ENCODE measurements around the gene ADAMTS5.

The ADAMTS5 gene

GRCh38 chr21:26952374-26953066 lies 14.4 kb downstream of the ADAMTS5 start:
- DNase-seq (ENCODE audit: low read depth, low spot score) = no peak
- no peak overlapping the region for H3K27ac ChIP-seq

- DNase-seq (ENCODE audit: low read depth, low spot score) = no peak
- no peak overlapping the region for H3K27ac ChIP-seq
These were observed 17.1 kb downstream of the ADAMTS5 start for GRCh38 chr21:26949830-26950229.

- H3K27ac ChIP-seq = no peak overlapping the region
- no peak for DNase-seq (ENCODE audit: low read depth, low spot score)
These were observed 18.7 kb downstream of the ADAMTS5 start for GRCh38 chr21:26948194-26948593.

DNA sequence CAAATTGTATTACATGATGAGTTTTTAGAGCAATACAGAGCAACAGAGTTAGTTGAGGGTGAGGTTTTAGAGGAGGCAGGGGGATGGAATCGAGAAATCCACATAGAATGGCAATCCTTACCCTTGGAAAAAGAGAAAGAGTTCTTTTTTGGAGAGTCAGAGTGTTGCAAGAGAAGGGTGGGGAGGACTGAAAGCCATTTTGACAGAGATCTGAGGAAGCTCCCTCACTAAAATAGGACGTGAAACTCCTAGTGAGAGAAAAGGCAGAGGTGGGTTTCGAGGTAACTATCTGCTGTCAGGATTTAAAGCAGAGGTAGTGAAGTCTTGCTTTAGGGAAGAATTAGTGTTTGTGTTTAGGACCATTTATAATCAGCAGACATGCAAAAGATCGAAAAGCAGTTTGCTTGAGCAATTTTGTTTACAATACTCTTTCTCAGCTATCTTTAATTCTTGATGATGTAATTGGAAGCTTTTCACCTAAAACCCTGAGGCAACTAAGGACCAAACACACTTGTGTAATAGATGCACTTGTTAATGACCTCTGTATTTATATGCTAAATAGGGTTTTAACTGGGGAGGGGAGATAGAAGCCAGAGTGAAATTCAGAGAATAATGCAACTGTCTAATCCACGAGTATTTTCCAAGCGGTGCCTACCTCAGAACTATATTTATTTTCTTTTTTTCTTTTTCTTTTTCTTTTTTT lies 20.0 kb downstream of the ADAMTS5 start:
- no peak for DNase-seq (ENCODE audit: low read depth, low spot score)
- H3K27ac ChIP-seq = no peak overlapping the region

- H3K27ac ChIP-seq = no peak overlapping the region
- no peak for DNase-seq (ENCODE audit: low read depth, low spot score)
These were observed 20.8 kb downstream of the ADAMTS5 start for GRCh38 chr21:26945916-26946675.

- H3K27ac ChIP-seq = no peak overlapping the region
- no peak for DNase-seq (ENCODE audit: low read depth, low spot score)
These were observed 23.0 kb downstream of the ADAMTS5 start for GRCh38 chr21:26943921-26944320.

GRCh38 chr21:26941421-26941820 lies 25.5 kb downstream of the ADAMTS5 start:
- no peak overlapping the region for H3K27ac ChIP-seq
- DNase-seq (ENCODE audit: low read depth, low spot score) = no peak

DNA sequence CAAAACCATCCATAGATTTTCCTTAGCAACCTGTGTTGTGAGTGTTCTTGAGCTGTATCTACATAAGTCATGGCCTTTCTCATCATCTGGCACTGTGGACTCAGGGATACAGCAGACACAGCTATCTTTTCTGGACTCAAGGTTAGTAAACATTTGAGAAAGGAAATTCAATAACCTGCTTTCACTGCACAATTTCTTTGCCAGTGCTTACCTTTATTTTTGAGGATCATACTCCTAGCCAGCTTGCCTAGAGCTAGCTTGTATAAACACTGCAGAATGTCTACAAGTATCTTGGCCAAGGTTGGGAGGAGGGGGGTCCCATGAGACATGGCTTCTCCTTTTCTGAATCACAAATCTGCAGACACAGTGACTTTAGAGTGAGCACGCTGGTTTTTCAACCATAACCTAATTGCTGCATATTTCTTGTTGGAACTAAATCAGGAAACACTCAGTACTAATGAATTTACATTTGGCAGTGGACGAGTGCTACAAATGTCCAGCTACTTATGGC lies 27.2 kb downstream of the ADAMTS5 start:
- no peak overlapping the region for H3K27ac ChIP-seq
- no peak for DNase-seq (ENCODE audit: low read depth, low spot score)

GRCh38 chr21:26936641-26937040 lies 30.2 kb downstream of the ADAMTS5 start:
- H3K27ac ChIP-seq = no peak overlapping the region
- DNase-seq (ENCODE audit: low read depth, low spot score) = no peak

DNA sequence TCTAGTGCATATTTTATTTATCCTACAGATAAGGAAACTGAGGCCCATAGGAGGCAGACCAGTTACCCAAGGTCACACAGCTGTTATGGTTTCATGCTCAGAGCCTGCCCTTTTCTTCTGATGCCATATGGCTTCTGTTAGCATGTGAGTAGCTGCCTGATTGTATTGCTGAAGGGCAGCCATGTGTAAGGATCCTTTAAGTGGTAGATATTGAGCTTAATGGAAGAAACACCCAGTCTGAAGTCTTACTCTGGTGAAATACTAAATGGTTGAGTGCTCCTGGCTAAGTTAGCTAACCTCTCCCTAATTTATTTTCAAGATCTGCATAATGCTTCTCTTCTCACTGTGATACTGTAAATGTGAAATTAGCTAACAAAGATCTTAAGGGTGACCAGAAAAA lies 30.9 kb downstream of the ADAMTS5 start:
- no peak overlapping the region for H3K27ac ChIP-seq
- DNase-seq (ENCODE audit: low read depth, low spot score) = no peak

- no peak overlapping the region for H3K27ac ChIP-seq
- DNase-seq (ENCODE audit: low read depth, low spot score) = no peak
These were observed 32.5 kb downstream of the ADAMTS5 start for GRCh38 chr21:26934383-26934782.

DNA sequence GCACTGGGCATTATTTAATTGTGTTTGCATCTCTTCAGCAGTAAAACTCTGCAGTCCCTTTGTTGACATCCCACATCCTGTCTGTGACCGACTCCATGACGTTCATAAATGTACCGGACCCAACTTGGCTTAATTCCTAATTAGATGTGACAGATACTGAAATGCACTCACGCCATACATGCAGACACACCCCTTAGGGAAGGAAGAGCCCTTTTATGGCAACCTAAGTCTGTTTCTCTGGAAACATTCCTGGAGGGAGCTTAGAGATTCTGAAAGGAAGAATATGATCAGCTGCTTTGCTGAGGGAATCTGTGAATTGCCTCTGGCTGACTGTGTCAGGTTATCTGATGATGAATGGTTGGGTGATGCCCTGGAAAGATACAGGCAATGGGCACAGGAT lies 33.4 kb downstream of the ADAMTS5 start:
- no peak for DNase-seq (ENCODE audit: low read depth, low spot score)
- no peak overlapping the region for H3K27ac ChIP-seq

GRCh38 chr21:26925636-26926035 lies 41.3 kb downstream of the ADAMTS5 start:
- no peak for DNase-seq (ENCODE audit: low read depth, low spot score)

GRCh38 chr21:26925122-26925521 lies 41.8 kb downstream of the ADAMTS5 start:
- DNase-seq (ENCODE audit: low read depth, low spot score) = no peak
- H3K27ac ChIP-seq = no peak overlapping the region

More at GRCh38 chr21:26925636-26926035, 41.3 kb downstream of the ADAMTS5 start:
- no peak overlapping the region for H3K27ac ChIP-seq

DNA sequence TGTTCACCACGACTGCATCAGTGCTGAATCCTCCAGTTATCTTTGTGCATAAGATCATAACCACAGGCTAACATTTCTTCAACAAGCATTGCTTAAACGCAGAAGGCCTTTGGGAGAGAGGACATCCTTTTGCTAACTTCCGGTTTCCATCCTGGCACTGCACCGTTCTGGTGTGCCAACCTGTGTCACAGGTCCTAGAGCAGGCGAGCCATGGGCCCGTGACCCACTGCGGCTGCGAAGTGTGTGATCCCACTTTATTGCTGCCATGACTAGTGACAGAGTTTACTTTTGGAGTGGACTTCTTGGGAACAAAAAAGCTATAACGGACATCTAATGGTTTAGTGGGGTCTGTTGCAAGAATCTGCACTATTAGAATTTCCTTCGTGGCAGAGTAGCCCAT lies 42.9 kb downstream of the ADAMTS5 start:
- no peak overlapping the region for H3K27ac ChIP-seq
- DNase-seq (ENCODE audit: low read depth, low spot score) = no peak

DNA sequence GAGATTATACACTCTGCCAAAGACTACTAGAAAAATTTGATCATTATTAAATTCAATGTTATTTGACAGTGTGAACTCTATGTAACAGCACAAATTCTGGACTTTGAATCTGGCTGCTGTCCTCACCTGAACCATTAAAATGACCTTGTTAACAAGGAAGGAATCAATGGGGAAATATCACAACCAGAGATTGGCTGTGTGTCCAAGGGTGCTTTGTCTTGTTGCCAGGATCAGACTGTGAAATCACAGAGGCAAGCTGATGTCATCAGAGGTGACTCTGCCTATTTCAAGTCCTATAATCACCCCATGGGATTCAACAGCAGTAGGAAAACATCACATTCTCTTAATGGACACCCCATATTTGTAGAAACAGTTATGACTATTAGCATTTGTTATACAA lies 46.8 kb downstream of the ADAMTS5 start:
- no peak overlapping the region for H3K27ac ChIP-seq
- no peak for DNase-seq (ENCODE audit: low read depth, low spot score)

- H3K27ac ChIP-seq = no peak overlapping the region
These were observed 48.4 kb downstream of the ADAMTS5 start for GRCh38 chr21:26918323-26919079.

GRCh38 chr21:26916799-26917198 lies 50.1 kb downstream of the ADAMTS5 start:
- H3K27ac ChIP-seq = no peak overlapping the region
- DNase-seq (ENCODE audit: low read depth, low spot score) = no peak

More at GRCh38 chr21:26918323-26919079, 48.4 kb downstream of the ADAMTS5 start:
- no peak for DNase-seq (ENCODE audit: low read depth, low spot score)

DNA sequence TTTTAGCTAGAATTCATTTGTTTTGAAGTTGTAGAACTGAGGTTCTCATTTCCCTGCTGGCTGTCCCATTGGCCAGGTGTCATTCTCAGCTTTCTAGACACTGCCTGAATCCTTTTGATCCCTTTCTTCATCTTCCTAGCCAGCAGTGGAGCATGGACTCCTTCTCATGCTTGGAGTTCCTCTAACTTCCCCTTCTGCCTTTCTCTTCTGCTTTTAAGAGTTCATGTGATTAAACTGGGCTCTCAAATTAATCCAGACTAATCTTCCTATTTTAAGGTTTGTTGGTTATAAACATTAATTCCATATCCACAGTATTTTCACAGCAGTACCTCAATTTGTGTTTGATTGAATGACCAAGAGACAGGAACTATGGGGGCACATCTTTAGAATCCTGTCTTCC lies 52.3 kb downstream of the ADAMTS5 start:
- no peak for DNase-seq (ENCODE audit: low read depth, low spot score)
- H3K27ac ChIP-seq = no peak overlapping the region

- DNase-seq (ENCODE audit: low read depth, low spot score) = no peak
- no peak overlapping the region for H3K27ac ChIP-seq
These were observed 54.4 kb downstream of the ADAMTS5 start for GRCh38 chr21:26912466-26912865.
